Uterus (tissue), 2 donors: ENCODE results near the gene MYOZ3.

Source experiments
- CTCF ChIP-seq, 4 experiments: fragments of 200-600 bp in 2 of 4; fragments of 450-650 bp in 2 of 4; sonication (generic) in 2 of 4; IDR thresholded peaks; one replicate each; pipeline ENCODE4 v1.5.1; 2016 to 2019; ENCODE audit warnings: antibody characterized with exemption in 4 of 4, mild to moderate bottlenecking in 2 of 4, moderate library complexity in 1 of 4
- POLR2A ChIP-seq, 2 donors: fragments of 450-650 bp; IDR thresholded peaks; one replicate each; pipeline ENCODE4 v1.6.1; 2016; ENCODE audit warnings: antibody characterized with exemption in 2 of 2, mild to moderate bottlenecking in 1 of 2, moderate library complexity in 1 of 2

- TF ChIP-seq CTCF (IDR thresholded peaks at IDR 0.05) (no peak), POLR2A (IDR thresholded peaks at IDR 0.05) (no peak)
These were observed 37.7 kb upstream of the MYOZ3 start for GRCh38 chr5:150623152-150623877.
